Trophoblast cell (in vitro differentiated cells and primary cell): ENCODE measurements around the gene SNX24.
"Not testable (repeated sequence)": the region's sequence is repeated elsewhere in the genome, so short reads cannot be mapped to it uniquely, and the experiment has no call there.

ENCODE experiments used
- DNase-seq, 2 donors: peaks; one replicate each; pipeline ENCODE4 v3.0.0-alpha.2; 2016
- H2AFZ ChIP-seq: 2 replicates; pipeline ENCODE4 v1.6.1; 2013; ENCODE audit warnings: low read length, moderate library complexity, mild to moderate bottlenecking; ENCODE audit not compliant: insufficient read depth, poor library complexity
- H2AK5ac ChIP-seq: 2 replicates; pipeline ENCODE4 v1.6.1; 2013; ENCODE audit warnings: mild to moderate bottlenecking, low read length
- H2BK120ac ChIP-seq: 2 replicates; pipeline ENCODE4 v1.6.1; 2013; ENCODE audit warnings: low read length, mild to moderate bottlenecking, moderate library complexity; ENCODE audit not compliant: insufficient read depth, poor library complexity
- H2BK12ac ChIP-seq: 2 replicates; pipeline ENCODE4 v1.6.1; 2013; ENCODE audit warnings: mild to moderate bottlenecking, low read length, moderate library complexity
- H2BK5ac ChIP-seq: 2 replicates; pipeline ENCODE4 v1.6.1; 2013; ENCODE audit warnings: low read length, low read depth, moderate library complexity, mild to moderate bottlenecking; ENCODE audit not compliant: poor library complexity
- H3K14ac ChIP-seq: 2 replicates; pipeline ENCODE4 v1.6.1; 2013; ENCODE audit warnings: mild to moderate bottlenecking, low read length
- H3K18ac ChIP-seq: 2 replicates; pipeline ENCODE4 v1.6.1; 2013; ENCODE audit warnings: mild to moderate bottlenecking, low read length
- H3K23ac ChIP-seq: 2 replicates; pipeline ENCODE4 v1.6.1; 2013; ENCODE audit warnings: low read length
- H3K27ac ChIP-seq: 2 replicates; pipeline ENCODE4 v1.5.1; 2013; ENCODE audit warnings: low read depth, mild to moderate bottlenecking, inconsistent platforms, low read length, moderate library complexity
- H3K27me3 ChIP-seq: 2 replicates; pipeline ENCODE4 v1.6.1; 2013; ENCODE audit warnings: inconsistent platforms, mild to moderate bottlenecking, low read length, moderate library complexity; ENCODE audit not compliant: insufficient read depth
- H3K36me3 ChIP-seq, 2 experiments: 1 replicate in 1 of 2; 2 replicates in 1 of 2; pipeline ENCODE4 v1.6.1; 2013; ENCODE audit warnings: low read length in 2 of 2, mild to moderate bottlenecking in 2 of 2, moderate library complexity in 1 of 2; ENCODE audit not compliant: insufficient read depth in 2 of 2, control insufficient read depth in 1 of 2
- H3K4ac ChIP-seq: 2 replicates; pipeline ENCODE4 v1.6.1; 2013; ENCODE audit warnings: low read depth, mild to moderate bottlenecking, low read length, moderate library complexity
- H3K4me1 ChIP-seq, 2 experiments: 1 replicate in 1 of 2; 2 replicates in 1 of 2; pipeline ENCODE4 v1.6.1; 2013; ENCODE audit warnings: low read length in 2 of 2, mild to moderate bottlenecking in 2 of 2, moderate library complexity in 1 of 2; ENCODE audit not compliant: insufficient read depth in 2 of 2, control insufficient read depth in 1 of 2
- H3K4me2 ChIP-seq: 2 replicates; pipeline ENCODE4 v1.6.1; 2013; ENCODE audit warnings: inconsistent platforms, mild to moderate bottlenecking, low read length, moderate library complexity
- H3K4me3 ChIP-seq: 2 replicates; pipeline ENCODE4 v1.5.1; 2013; ENCODE audit warnings: mild to moderate bottlenecking, low read depth, low read length, inconsistent platforms
- H3K79me1 ChIP-seq: one replicate; pipeline ENCODE4 v1.6.1; 2013; ENCODE audit warnings: low read length
- H3K79me2 ChIP-seq: 2 replicates; pipeline ENCODE4 v1.6.1; 2013; ENCODE audit warnings: low read length, mild to moderate bottlenecking; ENCODE audit not compliant: control insufficient read depth, insufficient read depth, poor library complexity
- H3K9ac ChIP-seq: 2 replicates; pipeline ENCODE4 v1.6.1; 2013; ENCODE audit warnings: mild to moderate bottlenecking, low read length
- H3K9me3 ChIP-seq: 2 replicates; pipeline ENCODE4 v1.6.1; 2013; ENCODE audit warnings: low read depth, mild to moderate bottlenecking, control low read depth, inconsistent platforms, low read length; ENCODE audit not compliant: insufficient read depth
- H4K12ac ChIP-seq: 2 replicates; pipeline ENCODE4 v1.6.1; 2013; ENCODE audit warnings: low read depth, mild to moderate bottlenecking, low read length, moderate library complexity
- H4K8ac ChIP-seq: 2 replicates; pipeline ENCODE4 v1.6.1; 2013; ENCODE audit warnings: low read depth, mild to moderate bottlenecking, low read length, moderate library complexity
- H4K91ac ChIP-seq: one replicate; pipeline ENCODE4 v1.6.1; 2013; ENCODE audit warnings: low read depth, mild to moderate bottlenecking, low read length, moderate library complexity
- WGBS: extraction: QIAGEN DNeasy Blood & Tissue Kit; methylation state at CpG from one replicate; pipeline ENCODE4 v1.1.7; 2013; ENCODE audit warnings: missing lambda C conversion rate; ENCODE audit not compliant: insufficient read length, insufficient coverage; ENCODE audit errors: extremely low coverage; 5-methylcytosine and 5-hydroxymethylcytosine counted together

Gene SNX24

DNA sequence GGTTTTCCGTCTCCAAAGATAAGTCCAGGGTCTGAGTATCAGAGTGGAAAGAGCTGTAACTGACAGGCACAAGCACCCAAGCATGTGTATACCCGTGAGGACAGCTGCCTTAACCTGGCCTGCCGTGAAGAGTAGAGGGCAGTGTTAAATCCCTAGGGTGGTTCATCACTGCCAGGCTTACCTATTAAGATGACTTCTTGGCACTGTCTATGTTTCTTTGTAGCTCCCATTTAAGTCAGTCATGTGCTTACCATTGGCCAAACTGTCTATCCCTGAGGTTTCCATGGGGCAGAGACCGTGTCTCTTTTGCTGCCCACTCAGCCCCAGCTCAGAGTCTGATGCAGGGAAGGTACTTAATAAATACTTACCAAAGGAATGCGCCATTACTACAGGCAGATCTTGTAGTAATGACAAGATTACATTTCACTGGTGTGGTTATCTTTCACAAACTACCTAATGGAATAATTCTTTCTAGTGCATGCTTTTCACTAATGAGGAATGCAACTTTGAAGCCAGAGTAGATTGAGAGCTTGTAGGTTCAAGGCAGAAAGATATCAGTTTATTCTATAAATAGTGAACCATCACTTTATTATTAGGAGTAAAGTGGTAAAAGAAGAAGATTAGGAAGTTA, 64.2 kb downstream of the SNX24 start:
- Histone ChIP-seq H2BK12ac (peak overlapping the region; percentile 39), H3K4me1 (peaks cover 17 to 25% of the 10 kb centered on the region in 2 experiments), H3K23ac (no peak overlapping the region), H3K4me2 (no peak overlapping the region), H4K91ac (no peak overlapping the region), H3K79me2 (peaks cover 3% of the 10 kb centered on the region), H3K9ac (no peak overlapping the region), H3K18ac (peak overlapping the region; percentile 12), H3K27me3 (no peaks in the 10 kb centered on the region), H3K4ac (no peak overlapping the region), H3K27ac (peak overlapping the region; percentile 32), H4K12ac (no peak overlapping the region), H3K36me3 (no peaks in the 10 kb centered on the region), H4K8ac (no peak overlapping the region), H2AFZ (no peak overlapping the region), H3K79me1 (peaks cover 18% of the 10 kb centered on the region), H2AK5ac (peak overlapping the region; percentile 11), H3K9me3 (no peaks in the 10 kb centered on the region), H3K14ac (peak overlapping the region; percentile 8), H3K4me3 (no peak overlapping the region), H2BK5ac (peak overlapping the region; percentile 36), H2BK120ac (peak overlapping the region; percentile 23)
- no CpG with 5 or more reads among the region's 5 CpGs for WGBS
- peak in 1 of 2 donors; percentile 29 for DNase-seq

DNA sequence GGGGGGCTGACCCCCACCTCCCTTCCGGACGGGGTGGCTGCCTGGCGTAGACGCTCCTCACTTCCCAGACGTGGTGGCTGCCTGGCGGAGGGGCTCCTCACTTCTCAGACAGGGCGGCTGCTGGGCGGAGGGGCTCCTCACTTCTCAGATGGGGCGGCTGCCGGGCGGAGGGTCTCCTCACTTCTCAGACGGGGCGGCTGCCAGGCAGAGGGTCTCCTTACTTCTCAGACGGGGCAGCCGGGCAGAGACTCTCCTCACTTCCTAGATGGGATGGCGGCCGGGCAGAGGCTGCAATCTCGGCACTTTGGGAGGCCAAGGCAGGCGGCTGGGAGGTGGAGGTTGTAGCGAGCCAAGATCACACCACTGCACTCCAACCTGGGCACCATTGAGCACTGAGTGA, 68.0 kb downstream of the SNX24 start:
- not testable (repeated sequence) for H2BK120ac ChIP-seq, H3K79me1 ChIP-seq, H2AFZ ChIP-seq, H4K12ac ChIP-seq, H2AK5ac ChIP-seq, H3K4me2 ChIP-seq, H3K79me2 ChIP-seq, H3K27ac ChIP-seq, H3K36me3 ChIP-seq, H3K23ac ChIP-seq, H3K18ac ChIP-seq, H3K9ac ChIP-seq, H2BK5ac ChIP-seq, H2BK12ac ChIP-seq, H3K27me3 ChIP-seq, H3K14ac ChIP-seq, DNase-seq, H3K4me3 ChIP-seq, H3K9me3 ChIP-seq, H4K8ac ChIP-seq, H3K4ac ChIP-seq, H4K91ac ChIP-seq
- WGBS, result no CpG with 5 or more reads among the region's 20 CpGs
- peaks cover 10 to 24% of the 10 kb centered on the region in 2 experiments for H3K4me1 ChIP-seq

DNA sequence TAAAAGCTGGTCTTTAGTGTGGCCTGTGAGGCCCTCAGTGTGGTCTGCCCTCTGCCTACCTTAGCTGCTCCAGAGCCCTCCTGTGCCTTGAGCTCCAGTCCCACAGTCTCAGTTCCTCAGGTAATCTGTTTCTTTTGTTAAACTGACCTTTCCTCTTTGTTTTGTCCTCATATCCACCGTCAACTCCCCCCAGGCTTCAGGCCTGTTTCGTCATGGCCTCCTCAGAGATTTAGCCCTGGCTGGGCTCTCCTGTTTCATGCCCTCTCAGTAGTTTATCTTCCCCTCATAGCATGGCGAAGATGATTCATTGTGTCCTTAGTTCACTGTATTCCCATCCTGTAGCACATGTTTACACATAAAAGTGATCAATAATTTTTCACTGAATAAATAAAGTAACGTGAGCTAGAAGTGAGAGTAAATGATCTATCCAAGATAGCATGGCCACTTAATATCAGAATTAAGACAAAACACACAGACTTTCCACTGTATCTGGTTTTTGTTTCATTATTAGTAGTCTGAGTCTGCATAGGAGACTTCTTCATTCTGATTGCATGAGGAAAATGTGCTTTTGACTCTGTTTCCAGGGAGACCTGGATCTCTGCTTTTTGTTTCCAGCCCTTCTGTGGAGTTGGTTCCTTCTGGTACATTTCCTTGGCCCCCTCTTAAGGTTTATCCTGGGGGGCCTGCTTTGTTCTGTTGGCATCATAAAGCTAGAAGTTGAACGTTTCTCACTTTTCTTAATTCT, 70.5 kb downstream of the SNX24 start:
- Histone ChIP-seq H3K79me2 (no peaks in the 10 kb centered on the region), H3K4me3 (no peak overlapping the region), H3K4ac (no peak overlapping the region), H3K4me1 (peaks cover 6 to 17% of the 10 kb centered on the region in 2 experiments), H3K18ac (no peak overlapping the region), H2AFZ (peak overlapping the region; percentile 75), H3K14ac (peak overlapping the region; percentile 44), H3K27ac (peak overlapping the region; percentile 90), H3K9me3 (no peaks in the 10 kb centered on the region), H2BK12ac (no peak overlapping the region), H2AK5ac (no peak overlapping the region), H4K91ac (peak overlapping the region; percentile 29), H2BK5ac (peak overlapping the region; percentile 42), H4K8ac (peak overlapping the region; percentile 71), H4K12ac (peak overlapping the region; percentile 51), H3K23ac (no peak overlapping the region), H3K27me3 (no peaks in the 10 kb centered on the region), H3K4me2 (peak overlapping the region; percentile 28), H2BK120ac (no peak overlapping the region), H3K79me1 (peaks cover 6% of the 10 kb centered on the region), H3K36me3 (no peaks in the 10 kb centered on the region), H3K9ac (no peak overlapping the region)
- no peak for DNase-seq
- WGBS, result no CpG with 5 or more reads among the region's 5 CpGs

DNA sequence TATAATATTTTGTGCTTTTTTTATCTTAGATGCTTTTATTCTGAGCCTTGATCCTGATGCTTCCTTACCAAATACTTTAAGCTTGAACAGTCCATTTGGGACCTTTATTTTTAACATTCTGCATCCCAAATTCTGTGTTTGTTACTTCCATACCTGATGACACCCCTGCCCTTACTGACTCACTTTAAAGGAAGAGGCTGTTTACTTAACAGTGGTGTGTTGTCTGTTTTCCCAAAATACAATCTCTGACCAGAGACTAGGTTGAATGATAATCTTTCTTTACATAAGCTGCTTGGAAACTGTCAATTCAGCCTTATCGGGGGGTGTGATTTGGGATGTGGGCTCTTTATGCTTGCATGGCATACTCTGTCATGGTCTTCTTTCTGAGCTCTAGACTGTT, 71.1 kb downstream of the SNX24 start:
- no peak overlapping the region for H3K4ac ChIP-seq
- no peak overlapping the region for H3K23ac ChIP-seq
- peaks cover 6% of the 10 kb centered on the region for H3K79me1 ChIP-seq
- no peak overlapping the region for H4K8ac ChIP-seq
- H3K4me2 ChIP-seq, result no peak overlapping the region
- WGBS, result no CpG with 5 or more reads among the region's 1 CpG
- no peak overlapping the region for H2BK5ac ChIP-seq
- H3K18ac ChIP-seq, result no peak overlapping the region
- no peak overlapping the region for H3K14ac ChIP-seq
- H3K4me1 ChIP-seq, result peaks cover 6 to 17% of the 10 kb centered on the region in 2 experiments
- H2AFZ ChIP-seq, result no peak overlapping the region
- DNase-seq, result no peak
- H4K91ac ChIP-seq, result peak overlapping the region; percentile 15
- H3K79me2 ChIP-seq, result no peaks in the 10 kb centered on the region
- no peak overlapping the region for H2BK120ac ChIP-seq
- H3K27ac ChIP-seq, result no peak overlapping the region
- H3K9ac ChIP-seq, result no peak overlapping the region
- no peaks in the 10 kb centered on the region for H3K36me3 ChIP-seq
- no peaks in the 10 kb centered on the region for H3K9me3 ChIP-seq
- H3K27me3 ChIP-seq, result no peaks in the 10 kb centered on the region
- H4K12ac ChIP-seq, result no peak overlapping the region
- H2BK12ac ChIP-seq, result no peak overlapping the region
- H2AK5ac ChIP-seq, result no peak overlapping the region
- H3K4me3 ChIP-seq, result no peak overlapping the region
